Measurements from ENCODE around the gene HOXA6.

The HOXA6 gene

DNA sequence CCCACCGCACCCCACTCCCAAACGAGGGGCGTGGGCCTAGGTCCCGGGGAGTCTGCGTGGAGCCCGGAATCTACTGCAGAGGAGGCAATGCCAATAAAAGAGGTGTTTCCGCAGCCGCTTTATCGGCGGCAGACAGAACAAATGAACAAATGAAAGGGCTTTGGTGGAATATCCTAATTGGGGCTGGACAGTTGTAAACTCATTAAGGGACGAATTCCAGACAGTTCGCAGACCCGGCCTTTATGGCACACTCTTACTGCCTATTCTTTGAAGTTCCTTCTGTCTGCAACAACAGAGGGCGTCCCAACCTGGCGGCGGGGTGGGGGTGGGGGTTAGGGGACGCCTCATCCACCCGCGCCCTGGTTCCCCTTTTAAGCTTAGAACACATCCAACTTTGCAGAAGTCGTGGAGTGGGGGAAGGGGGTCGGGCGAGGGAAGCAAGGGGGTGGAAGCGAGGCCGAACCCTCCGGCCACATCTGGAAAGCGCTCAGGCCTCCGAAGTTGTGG lies 13.7 kb upstream of the HOXA6 start:
- no peak for DNase-seq

GRCh38 chr7:27160546-27161213 lies 13.1 kb upstream of the HOXA6 start:
- peak; percentile 86 for DNase-seq

GRCh38 chr7:27160145-27160545 lies 12.6 kb upstream of the HOXA6 start:
- DNase-seq = no peak

DNA sequence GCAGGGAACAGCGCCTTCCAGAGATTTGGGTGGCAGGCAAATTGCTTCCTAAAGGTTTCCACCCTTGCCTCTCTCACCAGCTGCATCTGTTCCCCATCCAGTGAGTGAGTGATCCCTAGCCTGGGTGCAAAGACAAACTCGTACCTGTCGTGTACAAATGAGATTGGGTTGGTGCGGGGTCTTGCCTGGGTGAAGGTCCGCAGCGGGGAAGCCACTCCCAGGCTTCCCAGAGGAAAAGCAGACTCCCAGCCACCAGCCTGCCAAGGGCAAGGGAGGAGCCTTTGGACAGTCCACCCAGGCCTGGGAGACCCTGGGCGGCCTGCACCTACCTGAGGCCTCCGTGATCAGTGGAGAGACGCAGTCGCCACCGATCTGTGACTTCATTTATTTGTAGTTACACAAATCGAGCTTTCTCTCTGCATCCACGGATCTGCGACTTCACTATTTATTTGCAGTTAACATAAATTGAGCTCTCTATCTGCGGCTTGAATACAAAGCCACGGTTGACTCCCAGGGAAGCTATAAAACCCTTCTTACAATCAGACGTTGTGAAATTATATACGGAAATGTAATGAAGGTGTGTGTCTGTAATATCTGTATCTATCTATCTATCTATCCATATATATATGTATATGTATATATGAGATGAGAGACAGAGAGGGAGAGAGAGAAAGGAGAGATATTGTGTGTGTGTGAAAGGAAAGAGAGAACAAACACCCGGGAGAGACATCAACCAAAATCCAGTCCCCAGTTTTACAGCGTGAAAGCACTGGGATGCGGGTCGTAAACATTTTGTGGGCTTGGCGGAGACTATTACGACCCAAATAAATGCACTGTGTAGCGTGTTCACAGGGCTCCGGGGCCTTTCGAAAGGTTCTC lies 11.9 kb upstream of the HOXA6 start:
- peak; percentile 1 for DNase-seq

GRCh38 chr7:27158436-27159265 lies 11.1 kb upstream of the HOXA6 start:
- DNase-seq = peak; percentile 1

DNA sequence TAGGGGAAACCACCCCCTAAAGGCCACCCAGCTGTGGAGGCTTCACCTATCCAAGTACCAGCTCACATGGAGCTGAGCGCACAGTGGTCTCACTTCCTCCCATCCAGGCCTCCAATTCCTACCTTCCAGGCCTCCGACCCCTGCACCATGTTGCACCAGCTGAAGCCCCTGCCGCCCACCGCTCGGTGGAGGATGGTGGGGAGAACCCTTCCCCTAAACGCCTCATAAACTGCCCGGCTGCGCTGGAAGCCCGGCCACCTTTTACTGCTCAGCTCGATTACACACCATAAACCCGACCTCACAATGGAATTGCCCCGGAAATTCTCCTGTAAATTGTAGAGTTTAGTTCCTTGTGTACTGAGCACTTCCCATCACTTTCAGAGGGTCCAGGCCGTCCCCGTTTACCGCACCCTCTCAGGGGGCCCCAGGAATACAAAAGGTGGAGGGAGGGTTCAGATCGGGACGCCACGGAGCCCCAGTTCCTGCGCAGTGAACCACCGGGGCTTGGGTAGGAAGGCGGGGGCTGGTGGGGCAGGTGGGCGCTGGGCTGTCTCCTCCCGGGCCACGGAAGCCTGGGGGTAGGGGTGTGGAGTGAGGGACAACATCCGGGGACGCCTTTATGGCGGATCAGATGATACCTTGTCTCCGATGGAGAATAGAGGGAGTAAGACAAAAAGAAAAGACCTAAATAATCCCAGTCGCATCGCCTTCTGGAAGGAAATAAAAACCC lies 10.3 kb upstream of the HOXA6 start:
- peak; percentile 1 for DNase-seq

DNA sequence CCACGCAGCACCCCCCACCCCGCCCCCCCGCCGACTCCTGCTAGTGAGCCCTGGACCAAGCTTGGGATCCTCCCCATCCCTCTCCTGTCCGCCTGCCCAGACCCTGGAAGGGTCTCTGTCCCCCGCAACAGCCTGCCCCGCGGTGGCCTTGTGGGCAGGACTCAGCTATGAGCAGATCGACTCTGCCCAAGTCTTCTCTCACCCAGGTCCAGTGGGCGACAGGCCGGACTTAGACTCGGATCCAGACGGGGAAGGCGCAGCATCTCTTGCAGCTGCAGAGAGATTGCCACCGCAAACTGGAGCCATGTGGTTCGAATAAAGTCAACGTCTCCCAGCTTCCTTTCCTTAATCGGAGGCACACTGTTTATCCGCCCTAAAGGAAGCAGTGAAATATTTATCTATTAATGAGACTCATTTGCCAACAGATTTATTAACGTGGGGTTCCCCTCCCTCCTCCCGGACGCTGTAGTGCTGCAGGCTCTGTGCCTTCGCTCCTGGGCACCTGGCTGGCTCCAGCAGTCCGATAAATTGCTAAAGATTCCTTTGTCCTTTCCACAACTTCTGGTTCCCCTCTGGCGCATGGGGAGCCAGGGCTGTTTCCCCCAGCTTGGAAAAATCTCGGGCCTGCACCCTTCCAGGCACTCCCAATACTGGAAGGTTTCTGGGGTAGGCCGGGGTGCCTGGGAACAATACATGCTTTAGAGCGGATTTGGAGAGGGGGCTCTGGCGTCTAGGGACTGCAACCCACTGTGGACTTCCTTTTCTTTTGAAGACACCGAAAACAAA lies 9.5 kb upstream of the HOXA6 start:
- DNase-seq = peak; percentile 1

GRCh38 chr7:27156508-27156898 lies 8.9 kb upstream of the HOXA6 start, which contains the start of gene HOXA7:
TSS of gene HOXA7 (minus strand) at chr7:27156675. CDS start at chr7:27156545, 130 bp downstream.
- DNase-seq = no peak

DNA sequence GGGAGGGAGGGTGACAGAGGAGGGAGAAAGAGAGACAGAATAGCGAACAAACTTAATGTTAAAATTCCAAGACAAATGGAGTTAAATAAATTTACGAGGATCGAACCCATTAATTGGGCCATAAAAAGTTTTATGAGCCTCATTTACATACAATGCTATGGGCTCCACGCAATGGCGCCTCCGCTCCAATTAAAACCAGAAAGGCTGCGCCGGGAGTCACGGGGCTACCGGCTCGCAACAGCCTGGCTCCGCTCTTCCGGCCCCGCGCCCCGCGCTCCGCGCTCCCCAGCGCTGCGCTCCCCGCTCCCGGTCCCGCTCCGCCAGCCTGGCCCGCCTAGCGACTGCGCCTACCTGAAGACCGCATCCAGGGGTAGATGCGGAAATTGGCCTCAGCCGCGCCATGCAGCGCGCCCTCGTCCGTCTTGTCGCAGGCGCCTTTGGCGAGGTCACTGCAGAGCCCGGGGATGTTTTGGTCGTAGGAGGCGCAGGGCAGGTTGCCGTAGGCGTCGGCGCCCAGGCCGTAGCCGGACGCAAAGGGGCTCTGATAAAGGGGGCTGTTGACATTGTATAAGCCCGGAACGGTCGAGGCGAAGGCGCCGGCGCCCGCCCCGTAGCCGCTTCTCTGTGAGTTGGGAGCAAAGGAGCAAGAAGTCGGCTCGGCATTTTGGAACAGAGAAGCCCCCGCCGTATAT lies 8.4 kb upstream of the HOXA6 start:
- peak; percentile 7 for DNase-seq

DNA sequence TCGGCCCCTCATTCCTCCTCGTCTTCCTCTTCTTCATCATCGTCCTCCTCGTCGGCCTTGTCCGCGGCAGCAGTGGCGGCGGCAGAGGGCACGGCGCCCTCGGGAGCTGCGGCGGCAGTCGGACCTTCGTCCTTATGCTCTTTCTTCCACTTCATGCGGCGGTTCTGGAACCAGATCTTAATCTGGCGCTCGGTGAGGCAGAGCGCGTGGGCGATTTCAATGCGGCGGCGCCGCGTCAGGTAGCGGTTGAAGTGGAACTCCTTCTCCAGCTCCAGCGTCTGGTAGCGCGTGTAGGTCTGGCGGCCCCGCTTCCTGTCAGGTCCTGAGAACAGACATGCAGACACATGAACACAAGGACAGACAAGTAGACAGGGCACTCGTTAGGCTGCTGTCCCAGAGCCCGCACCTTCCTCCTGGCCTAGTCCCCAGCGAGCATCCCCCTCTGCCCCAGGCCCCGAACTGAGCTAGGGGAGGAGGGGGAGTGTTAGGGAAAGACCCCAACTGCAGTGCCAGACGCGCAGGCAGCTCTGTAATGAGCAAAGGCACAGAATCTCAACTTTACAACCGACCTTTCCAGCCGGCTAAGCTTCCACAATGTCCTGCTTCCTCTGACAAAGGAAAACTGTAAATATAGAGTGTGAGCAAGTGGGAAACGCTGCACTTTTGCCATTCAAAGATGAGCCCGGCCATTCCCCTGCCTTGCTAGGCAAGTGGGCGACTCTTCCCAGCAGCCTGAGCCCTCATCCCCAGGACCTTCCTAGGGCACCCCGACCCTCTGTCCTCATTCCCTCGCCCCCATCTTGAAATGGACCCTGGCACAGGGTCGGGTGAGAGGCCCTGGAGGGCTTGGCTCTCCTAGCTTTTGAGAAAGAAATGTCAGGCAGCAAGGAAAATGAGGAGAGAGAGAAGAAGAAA lies 7.6 kb upstream of the HOXA6 start:
- peak; percentile 45 for DNase-seq

DNA sequence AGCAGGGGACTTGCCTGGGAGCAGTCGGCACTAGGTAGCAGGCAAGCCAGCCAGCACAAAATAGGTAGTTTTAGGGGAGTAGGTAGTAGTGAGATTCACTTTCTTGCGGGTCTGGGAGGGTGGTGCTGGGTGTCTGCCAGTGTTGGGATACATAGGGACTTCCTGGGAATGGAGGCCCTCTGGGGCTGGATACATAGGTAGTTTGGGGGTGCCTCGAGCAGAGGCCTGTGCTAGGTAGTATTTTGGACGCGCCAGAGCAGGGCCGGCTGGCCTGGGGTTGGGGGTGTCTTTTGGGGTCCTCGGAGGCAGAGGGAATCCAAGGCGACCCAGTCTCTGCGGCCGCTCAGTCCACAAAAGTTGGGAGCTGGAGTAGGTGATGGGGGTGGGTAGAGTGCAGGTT lies 6.8 kb upstream of the HOXA6 start:
- DNase-seq = peak; percentile 1

DNA sequence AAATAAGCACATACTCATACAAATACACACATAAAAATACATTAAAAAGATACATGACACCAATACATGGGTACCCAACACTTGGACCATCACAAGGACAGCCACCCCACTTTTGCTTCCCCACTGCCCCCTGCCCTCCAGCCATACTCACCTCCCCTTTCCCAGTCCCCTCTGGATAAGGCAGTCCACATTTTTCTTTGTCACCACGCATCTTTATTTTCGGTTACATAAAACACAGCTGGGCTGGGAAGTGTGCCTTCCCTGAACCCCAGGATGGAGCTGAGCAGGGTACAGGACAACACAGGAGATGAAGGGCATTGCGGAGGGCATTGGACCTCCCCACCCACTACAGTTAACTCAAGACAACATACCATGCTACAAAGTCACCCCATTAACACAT lies 6.0 kb upstream of the HOXA6 start:
- DNase-seq = peak; percentile 1

- no peak for DNase-seq
These were observed 5.4 kb upstream of the HOXA6 start for GRCh38 chr7:27152816-27153442.

- DNase-seq = peak; percentile 3
These were observed 4.6 kb upstream of the HOXA6 start, which contains the start of gene HOXA3 for GRCh38 chr7:27151931-27152815. TSS of gene HOXA3 (minus strand) at chr7:27152583. CDS start at chr7:27110640, 41,943 bp downstream.

DNA sequence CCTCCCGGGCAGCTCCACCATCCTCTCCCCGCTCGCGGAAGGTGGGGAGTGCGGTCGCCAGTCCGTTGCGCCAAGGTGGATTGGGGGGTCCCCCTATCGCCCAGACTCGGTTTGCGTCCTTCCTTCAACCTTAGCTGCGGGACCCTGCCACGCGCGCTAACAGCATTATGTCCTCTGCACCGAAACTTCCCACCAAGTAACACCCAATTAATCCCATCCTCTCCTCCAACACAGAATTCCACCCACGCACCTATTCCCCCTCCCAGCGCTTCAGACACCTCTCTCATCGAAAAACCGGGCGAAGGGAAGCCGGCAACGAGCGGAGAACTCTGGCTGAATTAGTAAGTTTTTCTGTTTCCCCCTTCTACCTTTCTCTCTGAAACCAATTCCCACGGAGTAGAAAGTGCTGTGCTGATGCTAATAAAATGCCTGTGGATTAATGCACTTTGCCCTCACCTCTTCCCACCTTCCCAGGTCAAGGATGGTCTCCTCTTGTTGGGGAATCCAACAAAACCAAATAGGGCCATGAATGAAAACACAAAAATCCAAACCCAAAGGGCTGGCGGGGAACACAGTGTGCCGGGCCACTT lies 3.9 kb upstream of the HOXA6 start:
- DNase-seq = peak; percentile 1

DNA sequence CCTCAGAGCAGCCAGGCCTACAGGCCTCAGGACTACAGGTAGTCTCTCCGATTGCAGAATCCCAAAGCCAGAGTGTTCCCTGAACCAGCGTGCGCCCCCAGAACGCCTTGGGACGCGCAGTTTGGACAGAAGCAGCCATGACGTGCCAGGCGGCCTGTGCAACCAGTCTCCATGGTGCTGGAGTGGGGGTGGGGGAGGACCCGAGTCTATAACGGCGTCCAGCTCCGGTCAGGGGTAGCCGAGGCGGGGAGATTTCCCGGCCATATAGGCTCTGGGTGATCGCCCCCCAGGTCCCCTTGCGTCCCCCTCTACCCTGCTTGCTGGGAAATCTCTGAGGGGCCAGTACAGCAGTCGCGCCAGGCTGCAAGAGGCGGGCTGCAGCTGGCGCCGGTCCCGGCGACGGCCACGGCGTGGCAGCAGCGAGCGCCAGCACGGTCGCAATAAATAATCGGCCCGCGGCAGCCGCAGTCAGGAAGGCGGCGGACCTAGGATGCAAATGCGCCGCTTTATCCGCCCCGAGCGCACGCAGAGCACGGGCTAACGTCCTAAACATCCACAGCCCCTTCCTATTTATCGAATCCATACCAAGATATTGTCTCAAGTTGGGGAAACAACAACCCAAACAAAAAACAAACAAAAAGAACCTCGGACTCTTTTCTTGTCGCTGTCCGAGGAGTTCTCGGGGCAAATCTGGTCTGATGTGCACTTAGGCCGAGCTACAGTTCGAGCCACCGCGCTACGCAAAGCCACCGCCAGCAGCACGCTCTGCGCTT lies 3.2 kb upstream of the HOXA6 start:
- peak; percentile 72 for DNase-seq

Data from activated naive CD4-positive, alpha-beta T cell treated with Interleukin-2 at 50 U/mL for 16 hours (primary cell).